T-cell (primary cell): Measurements from ENCODE around the gene USP2. TPM values are rescaled to one million over a fixed set of nuclear protein-coding genes. Genes with fewer than 3 reads are reported as not detected.
"Not testable (repeated sequence)": the region's sequence is repeated elsewhere in the genome, so short reads cannot be mapped to it uniquely, and the experiment has no call there.

ENCODE experiments used
- ATAC-seq, 4 experiments: fragments of 200-7000 bp in 3 of 4; fragments of 150-1000 bp in 1 of 4; cut with Tn5 transposase; replicated peaks in 1 of 4; 1 replicate in 3 of 4; 2 replicates in 1 of 4; pipeline ENCODE4 v1.10.0; 2021; ENCODE audit warnings: moderate library complexity in 3 of 4, mild to moderate bottlenecking in 2 of 4, moderate number of reproducible peaks in 1 of 4
- CTCF ChIA-PET, 2 donors: fragments of 300-600 bp; sonication (Branson Sonifier 250); formaldehyde crosslinking; loops; one replicate each; lab custom pipeline; 2022; ENCODE audit warnings: antibody characterized with exemption in 2 of 2; lab: Charles Lee
- POLR2A ChIA-PET, 2 donors: fragments of 300-600 bp; sonication (Branson Sonifier 250); formaldehyde crosslinking; loops; one replicate each; lab custom pipeline; 2022; ENCODE audit warnings: antibody characterized with exemption in 2 of 2; lab: Charles Lee
- DNase-seq, 35 experiments: peaks; one replicate each; pipeline versions ENCODE4 v3.0.0 to v3.0.0-alpha.2; 2013 to 2023
- H3K27ac ChIP-seq: one replicate; pipeline ENCODE4 v1.5.1; 2013; ENCODE audit warnings: low read length
- H3K27me3 ChIP-seq, 2 experiments: replicated peaks in 1 of 2; 1 replicate in 1 of 2; 2 replicates in 1 of 2; pipeline versions ENCODE4 v1.6.1 to v1.7.0; 2013; ENCODE audit warnings: low read length in 1 of 2, mixed read lengths in 1 of 2; ENCODE audit not compliant: control insufficient read depth in 2 of 2, insufficient read depth in 2 of 2; ENCODE audit errors: extremely low read depth in 1 of 2
- H3K36me3 ChIP-seq, 2 donors: 1 replicate in 1 of 2; 2 replicates in 1 of 2; pipeline versions ENCODE4 v1.6.1 to v1.7.0; 2013; ENCODE audit warnings: low read length in 1 of 2; ENCODE audit not compliant: control insufficient read depth in 2 of 2, insufficient read depth in 1 of 2; ENCODE audit errors: extremely low read depth in 1 of 2
- H3K4me1 ChIP-seq, 2 experiments: 1 replicate in 1 of 2; 2 replicates in 1 of 2; pipeline versions ENCODE4 v1.6.1 to v1.7.0; 2013; ENCODE audit warnings: low read length in 2 of 2, mixed read lengths in 1 of 2; ENCODE audit not compliant: insufficient read depth in 2 of 2, control insufficient read depth in 1 of 2; ENCODE audit errors: extremely low read depth in 1 of 2
- H3K4me3 ChIP-seq, 2 donors: 1 replicate in 1 of 2; 2 replicates in 1 of 2; pipeline versions ENCODE4 v1.5.1 to v1.7.0; 2013; ENCODE audit warnings: mild to moderate bottlenecking in 2 of 2, low read length in 1 of 2, moderate library complexity in 1 of 2; ENCODE audit not compliant: control insufficient read depth in 1 of 2; ENCODE audit errors: extremely low read depth in 1 of 2
- H3K9me3 ChIP-seq: 2 replicates; pipeline ENCODE4 v1.7.0; 2013
- H3K27ac Mint-ChIP-seq, 2 donors: one replicate each; pipeline ENCODE4 v1.8.0; 2020 to 2021; ENCODE audit warnings: mild to moderate bottlenecking in 2 of 2, mixed read lengths in 2 of 2
- H3K27me3 Mint-ChIP-seq, 2 donors: one replicate each; pipeline ENCODE4 v1.8.0; 2021 to 2022; ENCODE audit warnings: mixed read lengths in 2 of 2
- H3K36me3 Mint-ChIP-seq: one replicate; pipeline ENCODE4 v1.8.0; 2021; ENCODE audit warnings: mixed read lengths
- H3K4me1 Mint-ChIP-seq, 3 donors: one replicate each; pipeline ENCODE4 v1.8.0; 2020 to 2022; ENCODE audit warnings: mixed read lengths in 3 of 3, mild to moderate bottlenecking in 1 of 3
- H3K4me3 Mint-ChIP-seq, 3 donors: one replicate each; pipeline ENCODE4 v1.8.0; 2020 to 2022; ENCODE audit warnings: mild to moderate bottlenecking in 3 of 3, mixed read lengths in 3 of 3, moderate library complexity in 3 of 3
- H3K9me3 Mint-ChIP-seq, 3 donors: one replicate each; pipeline ENCODE4 v1.8.0; 2020 to 2022; ENCODE audit warnings: mixed read lengths in 3 of 3
- WGBS: methylation state at CpG from one replicate; pipeline ENCODE4 v1.1.5; 2013; ENCODE audit warnings: missing lambda C conversion rate; ENCODE audit not compliant: insufficient coverage; 5-methylcytosine and 5-hydroxymethylcytosine counted together
- total RNA-seq, 35 experiments: library from RNA in 6 of 35; stranded (reverse) in 6 of 35; fragments of 120-200 nt in 1 of 35; gene quantifications; one replicate each; pipeline versions ENCODE4 v1.2.1 to v1.2.4 and lab custom pipeline; 2013 to 2026

Gene USP2
- total RNA-seq, 5 donors from 2014 or later (not counting 1 experiment from before 2014, with no cell fraction given) = 0.13 to 3.2 (median 0.44) TPM

DNA sequence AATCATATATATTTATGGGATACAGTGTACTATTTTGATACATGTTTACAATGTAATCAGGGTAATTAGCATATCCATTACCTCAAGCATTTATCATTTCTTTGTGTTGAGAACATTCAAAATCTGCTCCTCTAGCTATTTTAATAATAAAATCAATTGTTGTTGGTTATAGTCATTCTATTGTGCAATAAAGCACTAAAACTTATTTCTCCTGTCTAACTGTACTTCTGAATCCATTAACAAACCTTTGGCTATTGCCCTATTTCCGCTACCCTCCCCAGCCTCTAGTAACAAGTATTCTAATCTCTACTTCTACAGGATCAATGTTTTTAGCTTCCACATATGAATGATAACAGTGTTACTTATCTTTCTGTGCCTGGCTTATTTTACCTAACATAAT is 15.3 kb upstream of the USP2 start:
- ATAC-seq (no peak), DNase-seq (no peak)
- Mint-ChIP-seq H3K4me1 (no peaks in the 10 kb centered on the region), H3K27me3 (peaks cover 32 to 36% of the 10 kb centered on the region in 2 donors), H3K9me3 (peaks cover 15 to 38% (median 27%) of the 10 kb centered on the region in 3 donors), H3K4me3 (no peak overlapping the region), H3K36me3 (peaks cover 6% of the 10 kb centered on the region), H3K27ac (no peak overlapping the region)
- Histone ChIP-seq H3K27me3 (peaks cover 2 to 27% of the 10 kb centered on the region in 2 experiments), H3K27ac (no peak overlapping the region), H3K4me3 (no peak overlapping the region), H3K36me3 (no peaks in the 10 kb centered on the region), H3K9me3 (no peaks in the 10 kb centered on the region), H3K4me1 (no peaks in the 10 kb centered on the region)
- POLR2A ChIA-PET = interaction anchor here in 1 of 2 donors (0.6 kb wide), 1 partner anchor 65 kb away, joined by 3 read pairs; no protein-coding TSS in a partner anchor
- WGBS = no CpG with 5 or more reads among the region's 1 CpG
- CTCF ChIA-PET = interaction anchor here in 1 of 2 donors (0.7 kb wide), 1 partner anchor 33 kb away, joined by 3 read pairs; no protein-coding TSS in a partner anchor

GRCh38 chr11:119391275-119391674 is 9.8 kb upstream of the USP2 start:
- CTCF ChIA-PET = no interaction called here
- Histone ChIP-seq H3K27ac (no peak overlapping the region), H3K4me3 (no peak overlapping the region), H3K27me3 (peaks cover 2 to 14% of the 10 kb centered on the region in 2 experiments), H3K4me1 (no peaks in the 10 kb centered on the region), H3K36me3 (no peaks in the 10 kb centered on the region), H3K9me3 (no peaks in the 10 kb centered on the region)
- POLR2A ChIA-PET = no interaction called here
- WGBS = 90% methylated on average over 2 of the region's 7 CpGs
- no peak for ATAC-seq
- no peaks in the 10 kb centered on the region for H3K36me3 Mint-ChIP-seq
- H3K27me3 Mint-ChIP-seq = peaks cover 21 to 22% of the 10 kb centered on the region in 2 donors
- H3K4me1 Mint-ChIP-seq = no peaks in the 10 kb centered on the region
- no peaks in the 10 kb centered on the region for H3K9me3 Mint-ChIP-seq
- no peak overlapping the region for H3K4me3 Mint-ChIP-seq
- no peak overlapping the region for H3K27ac Mint-ChIP-seq
- no peak for DNase-seq

- 87% methylated on average over 3 of the region's 5 CpGs for WGBS
- DNase-seq = peak in 2 of 35 experiments; percentile 18 to 40
Measured at GRCh38 chr11:119389611-119390254, 8.2 kb upstream of the USP2 start.

GRCh38 chr11:119388103-119388502 is 6.6 kb upstream of the USP2 start:
- H3K36me3 Mint-ChIP-seq = no peaks in the 10 kb centered on the region
- H3K27me3 Mint-ChIP-seq = peaks cover 8 to 11% of the 10 kb centered on the region in 2 donors
- no peak for DNase-seq
- no peaks in the 10 kb centered on the region for H3K36me3 ChIP-seq
- no peak overlapping the region for H3K27ac Mint-ChIP-seq
- ChIA-PET POLR2A (no interaction called here), CTCF (no interaction called here)
- no peaks in the 10 kb centered on the region for H3K9me3 ChIP-seq
- no peak overlapping the region for H3K4me3 Mint-ChIP-seq
- H3K4me3 ChIP-seq = no peak overlapping the region
- H3K9me3 Mint-ChIP-seq = no peaks in the 10 kb centered on the region
- H3K27ac ChIP-seq = no peak overlapping the region
- 97% methylated on average over 4 of the region's 7 CpGs for WGBS
- no peak for ATAC-seq
- peaks cover 5 to 7% of the 10 kb centered on the region in 2 experiments for H3K27me3 ChIP-seq
- H3K4me1 Mint-ChIP-seq = no peaks in the 10 kb centered on the region
- H3K4me1 ChIP-seq = no peaks in the 10 kb centered on the region

More at GRCh38 chr11:119389611-119390254, 8.2 kb upstream of the USP2 start:
- H3K27ac Mint-ChIP-seq = no peak overlapping the region
- POLR2A ChIA-PET = no interaction called here
- CTCF ChIA-PET = no interaction called here
- no peaks in the 10 kb centered on the region for H3K36me3 Mint-ChIP-seq
- no peaks in the 10 kb centered on the region for H3K9me3 Mint-ChIP-seq
- H3K27me3 Mint-ChIP-seq = peaks cover 15% of the 10 kb centered on the region in 2 donors
- no peaks in the 10 kb centered on the region for H3K4me1 Mint-ChIP-seq
- peak in 1 of 4 experiments; percentile 46 for ATAC-seq
- H3K27me3 ChIP-seq = peaks cover 2 to 10% of the 10 kb centered on the region in 2 experiments
- H3K27ac ChIP-seq = no peak overlapping the region
- no peak overlapping the region for H3K4me3 Mint-ChIP-seq
- H3K4me1 ChIP-seq = no peaks in the 10 kb centered on the region
- no peaks in the 10 kb centered on the region for H3K9me3 ChIP-seq
- H3K4me3 ChIP-seq = no peak overlapping the region
- H3K36me3 ChIP-seq = no peaks in the 10 kb centered on the region

GRCh38 chr11:119384332-119384731 is 2.8 kb upstream of the USP2 start:
- Mint-ChIP-seq H3K27me3 (peaks cover 0 to 5% of the 10 kb centered on the region in 2 donors), H3K36me3 (no peaks in the 10 kb centered on the region), H3K27ac (no peak overlapping the region), H3K9me3 (no peaks in the 10 kb centered on the region), H3K4me1 (peaks cover 0 to 5% (median 5%) of the 10 kb centered on the region in 3 donors), H3K4me3 (no peak overlapping the region)
- no peak for DNase-seq
- Histone ChIP-seq H3K27ac (no peak overlapping the region), H3K36me3 (no peaks in the 10 kb centered on the region), H3K4me1 (peaks cover 10 to 20% of the 10 kb centered on the region in 2 experiments), H3K9me3 (no peaks in the 10 kb centered on the region), H3K4me3 (no peak overlapping the region), H3K27me3 (peaks cover 3 to 20% of the 10 kb centered on the region in 2 experiments)
- WGBS = 92% methylated on average over 2 of the region's 2 CpGs
- CTCF ChIA-PET = interaction anchor here in 1 of 2 donors (1.2 kb wide), 1 partner anchor 11 kb away, joined by 7 read pairs; no protein-coding TSS in a partner anchor
- ATAC-seq = no peak
- POLR2A ChIA-PET = no interaction called here

DNA sequence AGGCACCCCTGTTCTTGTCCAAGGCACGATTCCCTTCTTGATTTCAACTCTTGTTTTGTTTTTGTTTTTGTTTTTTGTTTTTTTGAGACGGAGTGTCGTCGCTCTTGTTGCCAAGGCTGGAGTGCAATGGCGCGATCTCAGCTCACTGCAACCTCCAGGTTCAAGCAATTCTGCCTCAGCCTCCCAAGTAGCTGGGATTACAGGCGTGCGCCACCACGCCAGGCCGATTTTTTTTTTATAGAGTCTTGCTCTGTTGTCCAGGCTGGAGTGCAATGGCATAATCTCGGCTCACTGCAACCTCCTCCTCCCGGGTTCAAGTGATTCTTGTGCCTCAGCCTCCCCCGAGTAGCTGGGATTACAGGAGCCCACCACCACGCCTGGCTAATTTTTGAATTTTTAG is 1.0 kb upstream of the USP2 start:
- not testable (repeated sequence) for H3K36me3 ChIP-seq, H3K27ac ChIP-seq, H3K9me3 ChIP-seq, H3K4me3 Mint-ChIP-seq, DNase-seq, H3K4me1 Mint-ChIP-seq, H3K9me3 Mint-ChIP-seq, ATAC-seq, H3K36me3 Mint-ChIP-seq, H3K27ac Mint-ChIP-seq, H3K27me3 Mint-ChIP-seq
- H3K27me3 ChIP-seq = peaks cover 3 to 22% of the 10 kb centered on the region in 2 experiments
- CTCF ChIA-PET = interaction anchor here (0.8 to 2.4 kb wide), 3 partner anchors 9 to 59 kb away, joined by 3 to 19 read pairs (median 3); no protein-coding TSS in a partner anchor
- 94% methylated on average over 9 of the region's 14 CpGs for WGBS
- POLR2A ChIA-PET = interaction anchor here in 1 of 2 donors (0.6 kb wide), 1 partner anchor 13 kb away, joined by 3 read pairs; no protein-coding TSS in a partner anchor
- peaks cover 10 to 20% of the 10 kb centered on the region in 2 experiments for H3K4me1 ChIP-seq
- H3K4me3 ChIP-seq = peak overlapping the region in 1 of 2 donors; percentile 62
